ENCODE data around the gene RGS6.

Gene RGS6

DNA sequence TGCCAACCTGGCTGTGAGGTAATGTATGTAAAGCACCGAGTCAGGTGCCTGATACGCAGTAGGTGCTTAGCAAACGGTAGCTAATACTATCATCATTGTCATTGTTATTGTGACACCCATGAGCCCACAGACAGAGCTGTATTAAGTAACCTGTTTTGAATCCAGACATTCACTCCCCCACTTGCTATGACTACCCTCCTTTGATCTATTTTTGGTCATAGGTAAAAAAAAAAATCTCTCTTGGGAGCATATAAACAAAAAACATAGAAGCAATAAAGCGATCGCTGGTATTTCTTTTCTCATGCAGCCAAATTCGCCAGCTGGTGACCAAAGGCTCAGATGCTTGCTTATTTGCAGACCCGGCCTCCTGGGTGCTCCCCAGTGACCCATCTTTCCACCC, 631.4 kb downstream of the RGS6 start:
- no peak for DNase-seq

DNA sequence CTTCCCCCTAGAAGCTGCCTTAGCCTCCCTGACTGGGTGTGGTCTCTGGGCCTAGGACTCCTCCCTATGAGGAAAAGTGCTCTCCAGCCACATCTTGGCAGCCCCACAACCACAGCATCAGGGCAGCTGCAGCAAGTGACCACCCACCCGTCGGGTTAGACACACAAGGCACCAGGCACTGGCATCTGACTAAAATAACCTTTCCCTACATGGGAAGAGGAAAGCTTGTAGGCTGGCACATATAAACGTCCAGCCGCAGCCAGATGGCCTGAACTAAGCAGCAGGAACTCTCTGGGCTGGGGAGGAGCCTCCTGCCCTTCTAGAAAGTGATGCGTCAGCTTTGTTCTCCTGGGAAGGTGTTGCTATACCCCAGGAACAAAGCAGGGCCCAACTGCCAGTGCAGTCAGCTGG, 632.9 kb downstream of the RGS6 start:
- DNase-seq: no peak

DNA sequence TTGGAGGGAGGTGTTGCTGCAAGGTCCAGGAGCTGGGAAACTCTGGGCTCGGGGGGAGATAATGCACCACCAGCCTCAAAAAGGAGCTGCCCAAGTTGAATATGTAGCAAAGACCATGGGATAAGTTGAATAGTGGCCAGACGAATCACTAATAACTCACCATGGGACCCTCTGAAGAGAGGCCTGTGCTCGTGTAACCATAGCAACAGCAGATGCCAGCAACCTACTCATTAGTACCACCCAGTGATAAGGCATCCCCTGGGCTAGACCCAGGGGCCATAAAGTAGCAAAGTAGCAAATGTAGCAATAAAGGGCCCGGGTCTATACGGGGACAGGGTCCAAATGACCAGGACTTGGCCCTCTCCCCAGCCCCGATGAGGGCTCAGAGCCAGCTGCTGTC, 633.7 kb downstream of the RGS6 start:
- DNase-seq: no peak

DNA sequence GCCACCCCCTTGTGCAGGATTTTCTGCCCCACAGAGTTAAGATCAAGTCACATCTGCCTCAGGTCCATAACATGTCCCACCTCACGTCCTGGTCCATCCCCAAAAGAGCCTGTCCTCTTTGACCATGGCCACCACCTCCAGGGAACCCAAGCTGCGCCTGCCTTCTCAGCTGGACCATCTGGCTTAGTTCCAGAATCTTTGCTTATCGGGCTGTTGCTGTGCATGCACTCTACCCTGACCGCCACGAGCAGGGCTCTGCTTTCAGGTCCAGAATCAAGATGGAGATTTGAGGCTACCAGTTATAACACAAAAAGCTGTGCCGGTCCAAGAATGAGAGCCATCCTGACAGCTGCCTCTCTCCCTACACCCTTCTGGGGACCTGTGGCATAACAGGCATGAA, 635.0 kb downstream of the RGS6 start:
- no peak for DNase-seq

DNA sequence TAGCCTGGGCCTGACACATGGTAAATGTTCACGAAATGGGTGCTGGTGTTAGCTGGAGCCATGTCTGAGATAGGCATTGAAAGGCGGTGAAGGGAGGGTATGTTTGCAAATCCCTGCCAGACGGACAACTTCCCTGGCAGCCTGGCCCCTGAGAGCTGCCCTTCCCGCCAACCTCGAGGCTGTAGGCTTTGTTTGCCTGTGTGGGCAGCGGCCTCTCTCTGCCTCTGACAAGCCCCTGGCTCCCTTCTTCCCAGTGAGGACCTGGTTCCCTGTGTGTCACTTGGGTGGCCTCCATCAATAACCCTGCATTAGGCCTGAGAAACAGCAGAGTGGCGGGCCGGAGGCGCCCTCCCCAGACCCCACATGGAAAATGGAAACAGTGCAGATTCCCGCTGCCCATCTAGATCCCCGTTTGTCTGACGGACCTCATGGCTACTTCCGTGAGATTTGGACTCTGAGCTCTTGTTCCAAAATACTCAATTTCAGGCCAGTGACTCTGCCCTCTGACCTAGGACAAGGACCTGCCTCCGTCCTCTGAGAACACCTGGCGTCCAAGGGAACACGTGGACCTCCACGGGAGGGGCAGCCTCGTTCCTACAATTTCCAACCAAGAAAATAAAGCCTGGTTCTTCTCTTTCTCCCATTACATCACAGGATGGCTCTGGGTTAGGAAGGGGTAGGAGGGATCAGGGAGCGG, 636.2 kb downstream of the RGS6 start:
- no peak for DNase-seq

DNA sequence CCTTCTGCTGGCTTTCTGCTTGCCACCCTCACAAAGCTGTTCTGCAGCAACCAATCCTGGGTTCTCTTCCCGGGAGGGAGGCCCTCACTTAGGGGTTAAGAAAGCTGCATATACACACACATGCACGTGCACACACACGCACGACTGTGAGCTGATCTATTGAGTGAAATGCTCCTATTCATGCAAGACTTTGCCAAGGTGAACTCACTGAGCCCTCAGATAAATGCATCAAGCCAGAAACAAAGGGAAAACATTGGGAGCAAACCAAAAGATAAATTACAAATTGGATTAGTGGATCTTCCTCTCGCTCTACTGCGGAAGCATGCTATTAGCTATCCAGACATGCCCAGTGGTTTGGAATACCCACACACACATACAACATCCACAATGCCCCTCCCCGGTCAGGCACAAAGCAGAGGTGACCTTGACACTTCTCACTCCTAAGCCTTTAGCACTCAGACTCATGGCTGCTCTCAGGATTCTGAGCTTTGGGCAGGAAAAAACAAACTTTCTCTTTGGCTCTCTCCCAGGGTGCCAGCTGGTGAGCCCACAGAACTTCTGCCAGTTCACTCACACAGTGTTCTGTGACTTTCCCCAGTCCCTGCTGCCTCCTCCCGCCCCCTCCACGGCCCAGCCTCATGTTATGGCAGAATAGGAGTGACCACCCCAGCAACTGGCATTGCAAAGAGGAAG, 641.6 kb downstream of the RGS6 start:
- DNase-seq: no peak

DNA sequence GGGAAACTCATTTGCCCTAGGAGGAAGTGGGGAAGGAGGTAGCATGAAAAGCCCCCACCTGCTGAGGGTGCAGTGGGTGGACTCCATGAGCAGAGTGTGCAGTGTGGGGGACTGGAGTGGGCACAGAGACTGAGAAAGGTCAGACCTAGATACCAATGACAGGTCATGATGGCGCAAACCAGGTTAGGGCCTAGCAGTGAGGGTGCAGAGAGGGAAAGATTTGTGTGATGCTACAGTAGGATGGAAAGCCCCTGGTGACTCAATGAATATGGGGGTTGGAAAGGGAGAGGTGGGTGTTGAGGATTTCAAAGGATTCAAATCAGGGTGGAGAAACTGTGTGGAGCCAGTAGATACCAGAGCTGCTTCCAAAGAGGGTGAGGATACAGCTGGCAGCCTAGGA, 642.5 kb downstream of the RGS6 start:
- no peak for DNase-seq

DNA sequence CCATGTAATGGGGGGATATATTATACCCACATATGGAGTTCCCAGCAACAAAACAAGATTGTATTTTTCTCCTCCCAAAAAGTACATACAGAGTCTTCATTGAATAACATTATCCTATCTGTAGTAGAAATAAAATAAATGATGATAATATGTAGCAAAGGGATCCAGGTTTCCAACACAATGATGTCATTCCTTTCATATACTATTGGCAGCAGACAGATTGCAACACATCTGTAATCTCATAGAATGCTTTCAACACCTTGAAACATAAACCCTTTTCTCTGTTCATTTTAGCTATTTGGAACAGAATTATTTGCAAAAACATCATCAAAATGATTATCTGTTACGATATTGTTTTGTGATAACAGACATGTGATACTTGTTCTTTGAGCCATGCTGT, 644.0 kb downstream of the RGS6 start:
- no peak for DNase-seq

DNA sequence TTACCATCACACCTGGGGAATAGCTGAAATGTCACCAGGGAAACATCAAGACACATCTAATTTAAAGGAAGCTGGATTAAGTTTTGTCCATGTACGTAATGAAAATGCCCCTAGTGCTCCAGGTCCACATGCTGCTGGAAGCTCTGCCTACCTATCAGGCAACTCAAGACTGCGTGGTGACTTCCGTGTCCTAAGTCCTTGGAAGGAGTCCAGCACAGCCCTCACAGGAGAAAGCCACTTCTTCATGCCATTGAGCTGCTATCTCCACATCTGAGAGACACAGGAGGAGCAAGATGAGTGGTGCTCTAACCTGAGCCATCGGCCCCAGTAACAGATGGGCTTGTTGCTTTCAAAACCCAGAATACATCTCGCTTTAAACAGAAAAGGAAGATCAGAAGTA, 645.3 kb downstream of the RGS6 start:
- no peak for DNase-seq

DNA sequence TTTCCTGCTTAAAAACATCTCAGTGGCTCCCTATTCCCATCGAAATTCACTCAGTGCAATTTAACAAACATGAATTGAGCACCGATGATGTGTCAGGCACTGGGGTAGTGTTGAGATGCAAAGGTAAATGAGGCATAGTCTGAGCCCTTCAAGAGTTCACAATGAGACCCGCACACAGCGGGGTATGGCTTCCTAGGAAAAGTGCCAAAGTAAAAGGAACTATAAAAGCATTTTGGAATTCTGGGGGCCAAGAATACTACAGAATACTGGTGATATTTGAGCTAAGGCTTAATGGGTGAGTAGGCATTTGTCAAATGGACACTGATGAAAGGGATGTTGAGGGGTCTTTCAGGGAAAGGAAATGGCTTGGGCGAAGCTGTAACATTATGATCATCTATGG, 646.3 kb downstream of the RGS6 start:
- no peak for DNase-seq

DNA sequence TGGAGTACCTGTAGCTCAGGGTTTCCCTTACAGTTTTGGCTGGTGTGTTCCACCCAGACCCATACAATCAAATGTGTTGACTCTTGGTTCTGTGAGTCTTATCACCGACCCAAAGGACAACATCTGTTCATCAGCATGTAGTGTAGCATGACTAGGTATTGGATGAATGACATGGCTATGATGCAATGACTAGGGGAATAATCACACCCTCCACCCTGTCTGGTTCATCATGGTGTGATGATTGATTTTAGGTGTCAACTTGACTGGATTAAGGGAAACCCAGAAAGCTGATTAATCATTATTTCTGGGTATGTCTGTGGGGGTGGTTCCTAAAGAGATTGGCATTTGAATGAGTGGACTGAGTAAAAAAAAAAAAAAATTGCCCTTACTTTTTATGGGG, 650.4 kb downstream of the RGS6 start:
- DNase-seq: no peak

DNA sequence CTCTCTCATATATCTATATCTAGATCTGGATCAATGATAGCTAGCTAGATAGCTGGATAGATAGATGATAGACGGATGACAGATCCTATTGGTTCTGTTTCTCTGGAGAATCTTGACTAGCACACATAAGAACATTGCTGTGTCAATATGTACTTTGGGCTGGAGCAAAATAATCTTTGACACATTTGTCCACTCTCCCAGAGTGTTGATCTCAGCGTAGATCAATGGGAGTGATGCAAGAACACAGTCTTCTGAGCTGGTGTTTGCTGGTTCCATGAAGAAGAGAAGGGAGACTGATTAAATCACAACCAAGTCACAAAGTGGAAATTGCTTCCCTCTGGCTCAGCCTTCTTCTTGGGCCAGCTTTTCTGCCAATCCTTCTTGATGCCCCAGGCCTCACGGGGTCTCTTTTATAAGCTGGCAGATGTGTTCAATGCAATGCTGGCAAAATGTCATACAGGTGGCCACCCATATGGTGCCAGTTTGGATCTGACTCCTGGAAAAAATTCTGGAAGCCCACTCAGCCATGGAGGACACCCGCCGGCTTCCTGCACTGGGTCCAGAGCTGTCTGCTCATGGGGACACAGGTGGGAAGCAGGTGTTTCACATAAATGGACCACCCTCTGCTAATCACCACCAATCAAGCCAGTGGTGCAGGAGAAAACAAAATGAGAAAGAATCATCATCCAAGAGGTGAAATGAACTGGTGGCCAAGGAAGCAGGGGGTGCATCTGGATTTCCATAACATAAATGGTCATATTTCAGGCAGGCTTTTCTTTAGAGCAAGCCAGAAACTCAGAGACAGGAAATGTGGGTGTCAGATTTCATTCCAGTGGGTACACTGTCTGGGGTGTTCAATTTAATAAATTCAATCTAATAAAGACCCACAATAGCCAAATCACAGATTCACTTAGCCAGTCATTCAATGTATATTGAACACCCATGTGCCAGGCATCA, 651.4 kb downstream of the RGS6 start:
- no peak for DNase-seq

DNA sequence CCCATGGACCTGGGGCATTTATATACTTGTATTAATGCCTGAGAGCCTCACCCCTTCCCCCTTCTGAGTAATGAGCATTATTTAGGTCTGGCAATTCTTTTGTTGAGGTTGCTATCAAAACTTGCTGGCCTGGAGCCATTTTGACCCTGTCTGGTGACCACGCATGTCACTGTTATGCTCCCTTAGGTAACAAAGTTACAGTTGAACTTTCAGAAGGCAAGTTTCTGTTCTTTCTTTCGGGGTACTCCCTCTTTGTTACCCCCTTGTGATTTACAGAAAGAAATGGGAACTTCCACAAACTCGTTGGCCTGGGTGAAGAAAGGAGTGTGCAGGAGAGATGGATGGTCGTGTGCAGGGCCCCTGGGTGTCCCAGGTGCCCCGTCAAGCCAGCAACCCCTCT, 656.3 kb downstream of the RGS6 start:
- DNase-seq: no peak

DNA sequence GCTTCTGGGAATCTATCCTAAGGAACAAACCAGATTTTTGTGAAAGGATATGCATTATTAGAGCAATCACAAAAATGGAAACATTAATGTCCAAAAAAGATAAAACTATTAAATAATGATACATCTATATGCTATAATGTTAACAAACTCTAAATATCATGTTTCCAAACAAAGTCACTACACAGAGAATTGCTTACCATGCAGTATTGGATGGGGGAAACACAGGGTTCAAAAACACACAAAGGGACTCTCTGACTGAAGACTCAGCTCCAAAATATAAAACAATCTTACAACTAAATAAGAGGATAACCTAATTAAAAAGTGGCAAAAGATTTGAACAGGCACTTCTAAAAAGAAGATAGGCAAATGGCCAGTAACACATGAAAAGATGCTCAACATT, 657.4 kb downstream of the RGS6 start:
- DNase-seq: no peak

DNA sequence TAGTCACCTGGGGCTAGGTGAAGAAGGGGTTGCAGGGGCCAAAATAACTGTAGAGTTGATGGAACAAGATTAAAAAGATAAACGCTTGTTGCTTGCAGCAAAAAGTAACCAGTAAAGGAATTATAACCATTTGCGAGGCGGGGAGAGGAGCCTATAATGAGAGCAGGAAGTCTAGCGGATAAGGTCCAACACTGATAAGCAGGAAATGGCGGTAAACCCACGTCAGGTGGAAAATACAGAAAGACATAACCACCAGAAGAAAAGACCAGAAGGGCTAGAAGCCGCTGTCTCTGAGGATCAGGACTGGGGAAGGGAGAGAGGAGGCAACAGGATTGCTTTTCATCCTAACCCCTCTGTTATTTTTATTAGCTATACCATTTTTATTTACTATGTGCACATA, 658.3 kb downstream of the RGS6 start:
- no peak for DNase-seq

DNA sequence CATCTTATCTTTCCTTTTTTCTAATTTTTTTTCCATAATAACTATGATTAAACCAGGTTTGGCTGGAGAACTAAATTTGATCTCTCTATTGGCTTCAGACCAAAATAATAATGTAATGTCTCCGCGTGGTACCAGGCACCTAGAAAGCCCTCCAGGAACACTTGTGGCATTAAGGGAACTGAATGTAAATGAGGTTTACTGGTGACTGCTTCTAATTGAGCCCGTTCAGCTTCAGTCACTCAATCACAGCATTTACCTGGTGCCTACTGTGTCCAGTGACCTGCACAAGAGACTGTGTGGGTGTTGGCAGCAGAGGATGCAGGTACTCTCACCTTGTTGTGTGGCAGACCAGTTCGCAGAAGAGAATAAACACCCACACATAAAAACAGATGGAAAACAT, 659.2 kb downstream of the RGS6 start:
- no peak for DNase-seq

DNA sequence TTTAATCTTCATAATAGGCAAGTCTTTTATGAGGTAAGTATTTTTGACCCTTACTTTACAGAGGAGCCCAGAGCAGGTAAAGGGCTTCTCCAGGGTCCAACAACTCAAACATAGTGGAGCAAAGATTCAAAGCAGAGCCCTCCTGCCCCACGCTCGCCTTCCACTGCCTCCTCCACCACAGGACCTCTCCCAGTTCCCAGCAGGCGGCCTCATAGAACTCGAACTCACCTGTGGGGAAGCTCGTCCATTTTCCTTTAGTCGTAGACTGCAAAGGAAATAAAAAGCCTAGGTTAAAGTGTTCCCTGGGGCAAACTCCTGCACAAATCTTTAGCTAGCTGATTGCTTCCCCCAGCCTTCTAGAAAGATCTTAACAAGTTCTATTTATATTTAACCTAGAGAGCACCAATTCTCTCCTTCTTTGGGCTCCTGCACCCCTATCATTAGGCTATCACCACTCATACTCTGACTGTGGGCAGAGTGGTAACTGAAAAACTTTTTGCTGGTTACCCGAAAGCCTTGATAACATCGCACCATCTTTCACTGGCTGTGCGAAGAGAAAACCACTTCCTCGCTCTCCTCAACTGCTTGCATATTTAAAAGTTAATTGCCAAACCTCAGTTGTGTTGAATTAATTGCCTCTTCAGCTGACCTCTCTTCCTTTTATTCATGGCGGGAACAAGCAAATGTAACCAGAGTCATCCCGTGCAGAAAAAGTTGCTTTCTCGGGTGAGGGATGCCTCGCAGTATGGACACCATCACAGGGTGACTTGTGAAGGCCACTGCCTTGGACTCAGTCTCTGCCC, 662.1 kb downstream of the RGS6 start:
- DNase-seq: no peak

DNA sequence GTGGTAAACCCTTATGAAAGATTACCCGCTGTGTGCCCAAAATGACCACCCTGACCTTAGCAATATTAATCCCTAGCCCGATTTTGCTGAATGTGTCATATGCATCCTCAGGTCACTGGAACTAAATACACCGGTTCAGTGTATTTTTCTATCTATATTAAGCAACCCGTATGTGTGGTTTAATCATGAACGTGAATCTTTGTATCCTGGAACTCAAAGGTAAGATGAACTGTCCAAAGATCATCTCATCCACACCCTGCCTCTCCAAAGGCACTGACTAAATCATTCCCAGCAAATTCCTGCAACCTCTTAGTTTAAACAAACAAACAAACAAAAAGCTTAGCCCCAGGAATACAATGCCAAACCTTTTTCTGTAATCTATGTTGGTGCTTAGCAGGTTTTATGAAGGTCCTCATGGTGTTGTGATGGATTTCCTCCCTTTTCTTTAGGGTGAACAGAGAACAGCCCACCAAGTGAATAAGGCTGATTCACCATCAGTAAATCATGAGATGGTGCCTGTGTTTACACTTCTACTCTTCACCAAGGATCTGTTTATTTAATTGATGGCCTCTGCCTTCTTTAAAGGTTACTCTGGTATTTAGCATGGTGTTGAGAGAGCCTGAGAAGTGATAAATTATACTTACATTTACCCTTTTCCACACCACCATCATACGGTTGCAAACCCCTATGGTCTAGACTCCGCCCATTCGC, 663.1 kb downstream of the RGS6 start:
- no peak for DNase-seq

DNA sequence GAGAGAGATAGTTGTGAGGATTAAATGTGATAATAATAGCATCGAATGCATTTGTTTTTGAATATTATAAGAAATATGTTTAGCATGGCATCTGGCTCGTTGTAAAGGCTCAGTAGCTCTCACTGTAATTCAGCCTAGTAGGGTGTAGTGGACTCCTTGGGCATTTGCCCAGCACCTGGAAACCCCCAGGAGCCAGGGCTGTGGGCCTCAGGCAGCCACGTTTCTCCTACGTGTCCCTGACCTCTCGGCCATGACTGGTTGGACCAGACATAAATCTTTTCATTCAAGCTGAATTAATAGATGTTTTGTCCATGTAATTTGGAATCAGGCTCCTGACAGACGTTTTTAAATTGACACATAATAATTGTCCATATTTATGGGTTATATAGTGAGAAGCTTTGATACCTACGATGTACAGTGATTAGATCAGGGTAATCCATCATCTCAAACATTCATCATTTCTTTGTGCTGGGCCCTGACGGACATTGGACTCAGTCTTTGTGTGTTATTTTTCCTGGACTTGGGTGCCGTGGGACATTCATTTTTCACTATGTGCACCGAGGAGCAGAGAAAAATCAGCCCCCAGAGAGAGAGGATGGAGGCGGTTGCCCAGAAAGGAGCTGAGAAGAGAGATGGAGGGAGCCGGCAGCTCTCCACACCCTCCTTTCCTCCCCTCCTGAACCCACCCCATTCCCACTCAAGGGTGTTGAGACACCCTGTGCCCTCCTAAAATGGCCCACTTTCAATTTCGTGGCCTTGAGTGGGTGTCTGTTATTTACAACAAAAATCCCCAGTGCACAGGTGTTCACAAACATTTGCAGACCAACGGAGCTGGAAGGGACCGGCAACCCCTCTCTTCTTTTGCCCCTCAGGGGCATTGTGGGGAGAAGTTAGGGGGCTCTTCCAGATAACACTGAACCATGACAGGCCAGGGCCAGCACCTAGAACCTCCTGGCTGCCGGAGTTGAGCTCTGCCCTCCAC, 665.3 kb downstream of the RGS6 start:
- DNase-seq: no peak

DNA sequence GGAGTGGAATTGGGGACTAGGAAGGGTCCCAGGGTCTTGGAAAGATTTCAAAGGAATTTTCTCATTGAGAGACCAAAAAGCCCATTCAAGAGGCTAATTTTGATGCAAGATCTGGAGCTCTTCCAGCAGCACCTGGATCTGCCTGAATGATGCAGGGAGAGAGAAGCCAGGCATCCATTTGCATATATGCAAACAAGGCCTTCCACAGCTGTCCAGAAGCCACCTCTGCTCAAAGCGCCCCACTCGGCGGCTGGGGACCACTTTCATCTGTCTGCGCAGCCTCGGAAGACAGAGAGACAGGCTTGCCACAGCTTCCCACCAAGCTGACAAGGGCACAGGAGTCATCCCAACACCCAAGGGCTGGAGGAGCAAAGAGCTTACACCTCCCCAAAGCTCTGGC, 666.1 kb downstream of the RGS6 start:
- no peak for DNase-seq

All from NCI-H187 treated with DMSO at 0.1 percent for 48 hours (cell line).